Activated naive CD4-positive, alpha-beta T cell treated with anti-CD3 and anti-CD28 coated beads, Interleukin-2, amount 50 U/mL, for 24 hours (primary cell): ENCODE data around the gene ANKRD26.
A peak's percentile ranks its signal among the peaks of the same experiment; 100 is the strongest.

Experiments
- H3K27ac Mint-ChIP-seq: one replicate; pipeline ENCODE4 v1.8.0; 2021; ENCODE audit warnings: mild to moderate bottlenecking, mixed read lengths
- H3K27me3 Mint-ChIP-seq: one replicate; pipeline ENCODE4 v1.8.0; 2021; ENCODE audit warnings: mixed read lengths
- H3K36me3 Mint-ChIP-seq: one replicate; pipeline ENCODE4 v1.8.0; 2021; ENCODE audit warnings: mixed read lengths
- H3K4me1 Mint-ChIP-seq: one replicate; pipeline ENCODE4 v1.8.0; 2021; ENCODE audit warnings: mixed read lengths
- H3K4me3 Mint-ChIP-seq: one replicate; pipeline ENCODE4 v1.8.0; 2021; ENCODE audit warnings: mild to moderate bottlenecking, mixed read lengths
- H3K9me3 Mint-ChIP-seq: one replicate; pipeline ENCODE4 v1.8.0; 2021; ENCODE audit warnings: mixed read lengths

The ANKRD26 gene

GRCh38 chr10:27099916-27100812 is at the start of gene ANKRD26:
Gene ANKRD26, minus strand, starts transcription at chr10:27100494. Its CDS starts 168 bp downstream, at chr10:27100326.
- no peaks in the 10 kb centered on the region for H3K9me3 Mint-ChIP-seq
- no peaks in the 10 kb centered on the region for H3K36me3 Mint-ChIP-seq
- no peaks in the 10 kb centered on the region for H3K27me3 Mint-ChIP-seq
- H3K27ac Mint-ChIP-seq, result peak within 1 kb of the TSS; percentile 98
- H3K4me1 Mint-ChIP-seq, result peaks cover 58% of the 10 kb centered on the region
- peak within 1 kb of the TSS; percentile 92 for H3K4me3 Mint-ChIP-seq

GRCh38 chr10:27147701-27148100 is 47.4 kb upstream of the ANKRD26 start:
- no peak overlapping the region for H3K27ac Mint-ChIP-seq

GRCh38 chr10:27145937-27146336 is 45.6 kb upstream of the ANKRD26 start:
- H3K9me3 Mint-ChIP-seq, result no peaks in the 10 kb centered on the region
- H3K27ac Mint-ChIP-seq, result peak overlapping the region; percentile 35
- H3K27me3 Mint-ChIP-seq, result no peaks in the 10 kb centered on the region
- peaks cover 46% of the 10 kb centered on the region for H3K4me1 Mint-ChIP-seq
- no peak overlapping the region for H3K4me3 Mint-ChIP-seq
- H3K36me3 Mint-ChIP-seq, result peaks cover 11% of the 10 kb centered on the region

More at GRCh38 chr10:27147701-27148100, 47.4 kb upstream of the ANKRD26 start:
- H3K4me1 Mint-ChIP-seq, result peaks cover 59% of the 10 kb centered on the region
- H3K27me3 Mint-ChIP-seq, result no peaks in the 10 kb centered on the region
- H3K4me3 Mint-ChIP-seq, result no peak overlapping the region
- H3K9me3 Mint-ChIP-seq, result no peaks in the 10 kb centered on the region
- peaks cover 16% of the 10 kb centered on the region for H3K36me3 Mint-ChIP-seq

- Mint-ChIP-seq H3K4me3 (no peak overlapping the region), H3K9me3 (no peaks in the 10 kb centered on the region), H3K27me3 (no peaks in the 10 kb centered on the region), H3K36me3 (peaks cover 13% of the 10 kb centered on the region), H3K27ac (no peak overlapping the region), H3K4me1 (peaks cover 35% of the 10 kb centered on the region)
Observed at GRCh38 chr10:27143686-27144085, 43.4 kb upstream of the ANKRD26 start.

- peaks cover 7% of the 10 kb centered on the region for H3K36me3 Mint-ChIP-seq
- no peaks in the 10 kb centered on the region for H3K27me3 Mint-ChIP-seq
- H3K9me3 Mint-ChIP-seq, result no peaks in the 10 kb centered on the region
- H3K4me1 Mint-ChIP-seq, result peaks cover 10% of the 10 kb centered on the region
- H3K4me3 Mint-ChIP-seq, result no peak overlapping the region
- no peak overlapping the region for H3K27ac Mint-ChIP-seq
Observed at GRCh38 chr10:27138277-27138676, 38.0 kb upstream of the ANKRD26 start.

- H3K27ac Mint-ChIP-seq, result no peak overlapping the region
- no peak overlapping the region for H3K4me3 Mint-ChIP-seq
- H3K9me3 Mint-ChIP-seq, result no peaks in the 10 kb centered on the region
- H3K36me3 Mint-ChIP-seq, result peaks cover 19% of the 10 kb centered on the region
- H3K4me1 Mint-ChIP-seq, result peaks cover 25% of the 10 kb centered on the region
- H3K27me3 Mint-ChIP-seq, result no peaks in the 10 kb centered on the region
Observed at GRCh38 chr10:27134371-27134770, 34.1 kb upstream of the ANKRD26 start.

GRCh38 chr10:27108165-27108564 is 7.9 kb upstream of the ANKRD26 start:
- Mint-ChIP-seq H3K4me3 (no peak overlapping the region), H3K36me3 (peaks cover 19% of the 10 kb centered on the region), H3K27me3 (no peaks in the 10 kb centered on the region), H3K4me1 (peaks cover 13% of the 10 kb centered on the region), H3K9me3 (peaks cover 6% of the 10 kb centered on the region), H3K27ac (peak overlapping the region; percentile 19)

- Mint-ChIP-seq H3K36me3 (peaks cover 10% of the 10 kb centered on the region), H3K27me3 (no peaks in the 10 kb centered on the region), H3K4me1 (peaks cover 40% of the 10 kb centered on the region), H3K9me3 (peaks cover 6% of the 10 kb centered on the region), H3K27ac (no peak overlapping the region), H3K4me3 (no peak overlapping the region)
Observed at GRCh38 chr10:27104919-27105318, 4.6 kb upstream of the ANKRD26 start.

- Mint-ChIP-seq H3K27me3 (no peaks in the 10 kb centered on the region), H3K27ac (peak overlapping the region; percentile 98), H3K36me3 (no peaks in the 10 kb centered on the region), H3K4me3 (peak overlapping the region; percentile 92), H3K4me1 (peaks cover 61% of the 10 kb centered on the region), H3K9me3 (no peaks in the 10 kb centered on the region)
Observed at GRCh38 chr10:27100813-27101347, 586 bp upstream of the ANKRD26 start.

- Mint-ChIP-seq H3K4me1 (peaks cover 51% of the 10 kb centered on the region), H3K4me3 (peak overlapping the region; percentile 92), H3K27ac (peak overlapping the region; percentile 88), H3K36me3 (no peaks in the 10 kb centered on the region), H3K9me3 (no peaks in the 10 kb centered on the region), H3K27me3 (no peaks in the 10 kb centered on the region)
Observed at GRCh38 chr10:27099448-27099847, 846 bp downstream of the ANKRD26 start.

- Mint-ChIP-seq H3K36me3 (peaks cover 19% of the 10 kb centered on the region), H3K27me3 (no peaks in the 10 kb centered on the region), H3K4me1 (no peaks in the 10 kb centered on the region), H3K27ac (no peak overlapping the region), H3K9me3 (no peaks in the 10 kb centered on the region), H3K4me3 (no peak overlapping the region)
Observed at GRCh38 chr10:27088119-27089044, 11.9 kb downstream of the ANKRD26 start.

- peaks cover 4% of the 10 kb centered on the region for H3K9me3 Mint-ChIP-seq
- H3K4me3 Mint-ChIP-seq, result no peak overlapping the region
- peaks cover 3% of the 10 kb centered on the region for H3K4me1 Mint-ChIP-seq
- no peak overlapping the region for H3K27ac Mint-ChIP-seq
- H3K36me3 Mint-ChIP-seq, result peaks cover 41% of the 10 kb centered on the region
- no peaks in the 10 kb centered on the region for H3K27me3 Mint-ChIP-seq
Observed at GRCh38 chr10:27072436-27073114, 27.7 kb downstream of the ANKRD26 start.

- H3K4me3 Mint-ChIP-seq, result no peak overlapping the region
- H3K27ac Mint-ChIP-seq, result no peak overlapping the region
- H3K27me3 Mint-ChIP-seq, result no peaks in the 10 kb centered on the region
- H3K9me3 Mint-ChIP-seq, result no peaks in the 10 kb centered on the region
- H3K36me3 Mint-ChIP-seq, result peaks cover 12% of the 10 kb centered on the region
- H3K4me1 Mint-ChIP-seq, result no peaks in the 10 kb centered on the region
Observed at GRCh38 chr10:27068217-27068891, 31.9 kb downstream of the ANKRD26 start.

GRCh38 chr10:27065084-27065483 is 35.2 kb downstream of the ANKRD26 start:
- H3K36me3 Mint-ChIP-seq, result peaks cover 15% of the 10 kb centered on the region
- no peaks in the 10 kb centered on the region for H3K4me1 Mint-ChIP-seq
- no peak overlapping the region for H3K4me3 Mint-ChIP-seq
- H3K27me3 Mint-ChIP-seq, result no peaks in the 10 kb centered on the region
- H3K9me3 Mint-ChIP-seq, result no peaks in the 10 kb centered on the region
- H3K27ac Mint-ChIP-seq, result no peak overlapping the region
